Cardiac muscle cell (in vitro differentiated cells and primary cell): ENCODE results near the gene TAS2R60. TPM values are rescaled to one million over a fixed set of nuclear protein-coding genes. Genes with fewer than 3 reads are reported as not detected.
"Not testable (repeated sequence)": the region's sequence is repeated elsewhere in the genome, so short reads cannot be mapped to it uniquely, and the experiment has no call there.

ENCODE experiments used
- DNase-seq, 2 donors: peaks; one replicate each; pipeline versions ENCODE4 v3.0.0 to v3.0.0-alpha.2; 2010 to 2017; ENCODE audit warnings: low read depth in 1 of 2, low spot score in 1 of 2
- H3K27ac ChIP-seq: fragments of 200-600 bp; sonication (generic); 2 replicates; pipeline ENCODE4 v1.5.1; 2016
- H3K27me3 ChIP-seq: fragments of 200-600 bp; sonication (generic); 2 replicates; pipeline ENCODE4 v1.6.0; 2016; ENCODE audit warnings: control low read depth
- H3K36me3 ChIP-seq: fragments of 200-600 bp; sonication (generic); 2 replicates; pipeline ENCODE4 v1.5.1; 2016; ENCODE audit warnings: control low read depth
- H3K4me1 ChIP-seq: fragments of 200-600 bp; sonication (generic); 2 replicates; pipeline ENCODE4 v1.8.1; 2017; ENCODE audit warnings: low read depth, mild to moderate bottlenecking, mixed run types
- H3K4me3 ChIP-seq: fragments of 200-600 bp; sonication (generic); 2 replicates; pipeline ENCODE4 v1.5.1; 2016; ENCODE audit warnings: mild to moderate bottlenecking
- H3K9me3 ChIP-seq: fragments of 200-600 bp; sonication (generic); 2 replicates; pipeline ENCODE4 v1.5.1; 2017; ENCODE audit warnings: low read depth, mild to moderate bottlenecking, control low read depth
- polyA plus RNA-seq: library from polyadenylated mRNA; unstranded; fragments of >200 nt; fragmentation: Nextera tagmentation; extraction: Ambion mirVana; gene quantifications from 2 replicates; pipeline ENCODE4 v1.2.1, GENCODE V29; 2016
- total RNA-seq: library from RNA; depleted of rRNA; stranded (reverse); fragments of >200 nt; gene quantifications from 2 replicates; pipeline ENCODE4 v1.2.3, GENCODE V29; 2016
- TF ChIP-seq, protein P1 (sequence below): IDR thresholded peaks from 2 replicates; pipeline ENCODE4 v1.5.1; 2012; ENCODE audit warnings: low read depth, mild to moderate bottlenecking, low read length

TAS2R60 gene
- total and polyA plus RNA-seq, 2 experiments from 2014 or later, result not detected

DNA sequence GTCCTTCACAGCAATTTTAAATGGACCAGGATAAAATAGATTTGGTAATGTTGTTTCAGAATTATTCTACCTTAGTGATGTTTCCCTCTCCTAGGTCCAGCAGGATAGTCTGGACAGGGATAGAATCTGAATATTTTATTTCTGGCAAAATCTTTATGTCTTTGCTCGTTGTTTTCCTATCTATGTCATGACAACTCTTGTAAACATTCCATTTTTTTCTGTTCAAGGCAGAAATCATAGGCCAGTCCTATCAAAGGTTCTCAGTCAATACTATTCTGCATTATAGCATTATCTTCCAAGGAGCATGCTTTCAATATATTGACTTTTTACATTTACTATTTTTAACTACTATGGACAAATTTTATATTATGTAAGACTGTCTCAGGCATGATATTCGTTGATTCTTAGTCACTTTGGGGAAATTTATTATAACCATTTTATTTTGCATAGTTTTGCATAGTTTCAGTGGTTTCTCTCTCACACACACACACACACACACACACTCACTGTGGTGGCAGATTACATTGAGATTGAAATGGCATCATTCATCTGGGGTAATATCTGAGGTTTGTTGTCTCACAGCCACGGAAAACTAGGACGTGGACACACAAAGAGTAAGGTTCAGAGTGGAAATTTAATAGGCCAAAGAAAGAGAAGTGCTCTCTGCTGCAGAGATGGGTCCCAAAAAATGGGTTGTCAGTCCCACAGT lies 17.2 kb downstream of the TAS2R60 start:
- H3K4me3 ChIP-seq, result no peak overlapping the region
- DNase-seq, result no peak
- no peak overlapping the region for H3K27ac ChIP-seq
- H3K36me3 ChIP-seq, result no peaks in the 10 kb centered on the region
- no peaks in the 10 kb centered on the region for H3K9me3 ChIP-seq
- no peaks in the 10 kb centered on the region for H3K4me1 ChIP-seq
- TF ChIP-seq, protein P1, sequence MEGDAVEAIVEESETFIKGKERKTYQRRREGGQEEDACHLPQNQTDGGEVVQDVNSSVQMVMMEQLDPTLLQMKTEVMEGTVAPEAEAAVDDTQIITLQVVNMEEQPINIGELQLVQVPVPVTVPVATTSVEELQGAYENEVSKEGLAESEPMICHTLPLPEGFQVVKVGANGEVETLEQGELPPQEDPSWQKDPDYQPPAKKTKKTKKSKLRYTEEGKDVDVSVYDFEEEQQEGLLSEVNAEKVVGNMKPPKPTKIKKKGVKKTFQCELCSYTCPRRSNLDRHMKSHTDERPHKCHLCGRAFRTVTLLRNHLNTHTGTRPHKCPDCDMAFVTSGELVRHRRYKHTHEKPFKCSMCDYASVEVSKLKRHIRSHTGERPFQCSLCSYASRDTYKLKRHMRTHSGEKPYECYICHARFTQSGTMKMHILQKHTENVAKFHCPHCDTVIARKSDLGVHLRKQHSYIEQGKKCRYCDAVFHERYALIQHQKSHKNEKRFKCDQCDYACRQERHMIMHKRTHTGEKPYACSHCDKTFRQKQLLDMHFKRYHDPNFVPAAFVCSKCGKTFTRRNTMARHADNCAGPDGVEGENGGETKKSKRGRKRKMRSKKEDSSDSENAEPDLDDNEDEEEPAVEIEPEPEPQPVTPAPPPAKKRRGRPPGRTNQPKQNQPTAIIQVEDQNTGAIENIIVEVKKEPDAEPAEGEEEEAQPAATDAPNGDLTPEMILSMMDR, result no peak
- H3K27me3 ChIP-seq, result no peaks in the 10 kb centered on the region

DNA sequence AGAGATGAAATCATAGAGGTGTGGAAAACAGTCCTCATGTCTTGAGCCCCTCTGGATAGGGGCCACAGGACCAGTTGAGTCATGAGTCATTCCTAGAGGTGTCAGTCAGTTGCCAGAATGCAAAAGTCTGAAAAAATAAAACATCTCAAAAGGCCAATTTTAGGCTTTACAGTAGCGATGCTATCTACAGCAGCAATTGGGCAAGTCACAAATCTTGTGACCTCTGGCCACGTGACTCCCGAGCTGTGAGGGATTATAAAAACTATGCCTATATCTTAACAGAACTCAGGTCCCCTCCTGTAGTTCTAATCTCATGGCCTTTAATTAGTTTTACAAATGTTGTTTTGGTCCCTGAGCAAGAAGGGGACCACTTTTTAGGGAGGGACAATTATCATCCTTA lies 18.8 kb downstream of the TAS2R60 start:
- Histone ChIP-seq H3K9me3 (no peaks in the 10 kb centered on the region), H3K4me1 (no peaks in the 10 kb centered on the region), H3K4me3 (no peak overlapping the region)

DNA sequence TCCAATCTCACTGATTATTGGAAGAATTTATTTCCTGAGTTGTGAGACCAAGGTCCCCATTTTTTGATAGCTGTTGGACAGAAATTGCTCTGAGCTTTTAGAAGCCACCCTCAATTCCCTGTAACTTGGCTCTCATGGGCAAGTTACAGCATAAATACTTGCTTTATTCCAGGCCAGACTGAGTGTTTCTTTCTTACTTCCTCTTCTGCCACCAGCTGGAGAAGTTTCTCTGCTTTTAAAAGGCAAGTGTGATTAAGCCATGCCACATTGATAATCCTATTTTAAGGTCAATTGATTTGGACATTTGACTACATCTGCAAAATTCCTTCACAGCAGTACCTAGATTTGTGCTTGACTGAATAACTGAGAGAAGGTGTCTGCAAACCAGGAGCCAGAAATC lies 20.3 kb downstream of the TAS2R60 start:
- no peak overlapping the region for H3K27ac ChIP-seq
- H3K9me3 ChIP-seq, result no peaks in the 10 kb centered on the region
- no peak for DNase-seq
- no peaks in the 10 kb centered on the region for H3K36me3 ChIP-seq
- TF ChIP-seq, protein P1, result no peak
- H3K4me1 ChIP-seq, result no peaks in the 10 kb centered on the region
- no peak overlapping the region for H3K4me3 ChIP-seq
- H3K27me3 ChIP-seq, result no peaks in the 10 kb centered on the region

More for the DNA sequence above, 18.8 kb downstream of the TAS2R60 start:
- Histone ChIP-seq H3K27me3 (no peaks in the 10 kb centered on the region), H3K36me3 (no peaks in the 10 kb centered on the region), H3K27ac (no peak overlapping the region)
- TF ChIP-seq, protein P1, result no peak
- DNase-seq, result no peak

DNA sequence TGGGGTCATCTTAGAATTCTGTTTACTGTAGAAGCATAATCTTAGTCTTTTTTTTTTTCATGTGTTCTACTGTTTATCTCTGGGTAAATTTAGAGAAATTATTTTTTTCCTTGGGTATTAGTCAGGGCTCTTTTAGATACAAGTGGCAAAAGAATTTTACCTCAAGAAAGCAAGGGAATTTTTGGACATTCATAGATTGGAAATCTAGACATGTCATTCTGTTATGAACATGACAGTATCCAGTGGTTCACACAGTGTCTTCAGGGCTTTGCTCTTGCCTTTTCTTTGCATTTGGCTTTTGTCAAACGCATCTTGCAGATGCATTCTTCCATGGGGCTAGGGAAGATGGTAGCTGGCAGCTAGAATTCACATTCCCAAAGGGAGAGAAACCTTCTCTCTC lies 20.7 kb downstream of the TAS2R60 start:
- Histone ChIP-seq H3K9me3 (no peaks in the 10 kb centered on the region), H3K4me1 (no peaks in the 10 kb centered on the region), H3K27me3 (no peaks in the 10 kb centered on the region), H3K36me3 (no peaks in the 10 kb centered on the region), H3K4me3 (no peak overlapping the region), H3K27ac (no peak overlapping the region)
- no peak for DNase-seq
- TF ChIP-seq, protein P1, result no peak

DNA sequence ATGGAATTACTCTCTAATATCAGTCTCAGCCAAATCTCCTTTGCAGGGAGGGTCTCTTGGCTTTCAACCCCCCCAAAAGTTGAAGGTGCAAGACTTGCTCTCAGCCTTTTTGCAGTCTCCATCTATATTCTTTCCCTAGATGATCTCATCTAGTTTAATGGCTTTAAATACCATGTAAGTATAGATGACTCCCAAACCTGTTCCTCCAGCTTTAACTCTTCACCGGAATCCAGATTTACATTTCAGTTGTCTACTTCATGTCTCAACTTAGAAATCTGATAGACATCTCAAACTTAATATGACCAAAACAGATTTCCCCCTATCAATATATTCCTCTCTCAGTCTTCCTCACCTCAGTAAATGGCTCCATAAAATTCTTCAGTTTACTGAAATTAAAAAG lies 24.5 kb downstream of the TAS2R60 start:
- Histone ChIP-seq H3K27ac (no peak overlapping the region), H3K4me1 (no peaks in the 10 kb centered on the region), H3K9me3 (no peaks in the 10 kb centered on the region), H3K4me3 (no peak overlapping the region), H3K27me3 (no peaks in the 10 kb centered on the region), H3K36me3 (no peaks in the 10 kb centered on the region)
- DNase-seq, result no peak
- TF ChIP-seq, protein P1, result no peak

DNA sequence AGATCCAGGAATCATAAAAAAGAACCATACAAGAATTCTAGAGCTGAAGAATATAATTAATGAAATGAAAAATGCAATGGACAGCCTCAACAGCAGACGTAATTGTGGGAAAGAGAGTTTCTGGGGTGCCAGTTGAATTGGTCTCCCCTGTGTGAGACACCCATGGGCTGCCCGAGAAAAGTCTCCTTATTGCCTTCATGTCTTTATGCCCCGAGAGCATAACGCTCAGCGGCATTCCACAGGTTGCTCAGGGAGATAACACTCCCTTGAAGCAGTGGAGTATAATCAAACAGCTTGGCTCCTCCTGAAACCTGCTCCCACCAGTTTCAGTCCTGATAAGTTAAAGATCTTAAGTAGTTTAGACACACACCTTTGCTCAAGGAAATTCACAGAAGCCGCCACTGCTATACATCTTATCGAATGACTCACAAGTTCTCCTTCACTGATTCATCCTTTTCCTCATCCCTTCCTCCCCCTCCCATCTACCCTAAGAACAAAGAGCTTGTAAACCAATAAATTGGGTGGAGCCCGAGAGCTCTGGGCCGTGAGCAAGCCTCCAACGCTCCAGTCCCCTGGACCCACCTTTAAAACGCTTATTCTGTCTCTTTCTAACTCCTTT lies 28.9 kb downstream of the TAS2R60 start:
- H3K4me1 ChIP-seq, H3K27ac ChIP-seq: not testable (repeated sequence)

More for the DNA sequence above, 28.9 kb downstream of the TAS2R60 start:
- not testable (repeated sequence) for H3K27me3 ChIP-seq, H3K9me3 ChIP-seq, DNase-seq, H3K4me3 ChIP-seq, H3K36me3 ChIP-seq
